DMS153 treated with DMSO at 0.1 percent for 48 hours (cell line): ENCODE data around the gene GRIP1.
"Not testable (repeated sequence)": the region's sequence is repeated elsewhere in the genome, so short reads cannot be mapped to it uniquely, and the experiment has no call there.

Source experiments
- DNase-seq: peaks from one replicate; lab custom pipeline; 2025; ENCODE audit not compliant: unreplicated experiment; lab: John Stamatoyannopoulos, UW

Gene GRIP1

DNA sequence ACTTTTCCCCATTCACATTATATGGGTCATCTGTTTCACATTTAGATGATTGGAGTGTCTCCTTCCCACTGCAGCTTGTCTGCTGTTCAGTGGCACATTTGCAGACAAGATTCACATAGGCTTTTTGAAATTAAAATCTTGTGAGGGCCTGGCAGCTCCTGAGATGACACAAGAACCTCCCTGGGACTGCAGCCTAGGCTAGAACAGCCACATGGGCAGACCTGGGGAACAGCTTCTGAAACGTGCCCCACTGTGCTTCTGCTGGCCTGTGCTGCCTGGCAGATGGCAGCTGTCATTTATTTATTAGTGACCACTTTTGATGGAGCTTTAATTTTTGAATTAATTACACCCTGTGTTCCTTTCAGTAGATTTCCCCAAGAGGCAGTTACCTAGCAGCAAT lies 137.4 kb downstream of the GRIP1 start:
- DNase-seq = no peak

- DNase-seq = no peak
These were observed 139.4 kb downstream of the GRIP1 start for GRCh38 chr12:66539431-66539830.

DNA sequence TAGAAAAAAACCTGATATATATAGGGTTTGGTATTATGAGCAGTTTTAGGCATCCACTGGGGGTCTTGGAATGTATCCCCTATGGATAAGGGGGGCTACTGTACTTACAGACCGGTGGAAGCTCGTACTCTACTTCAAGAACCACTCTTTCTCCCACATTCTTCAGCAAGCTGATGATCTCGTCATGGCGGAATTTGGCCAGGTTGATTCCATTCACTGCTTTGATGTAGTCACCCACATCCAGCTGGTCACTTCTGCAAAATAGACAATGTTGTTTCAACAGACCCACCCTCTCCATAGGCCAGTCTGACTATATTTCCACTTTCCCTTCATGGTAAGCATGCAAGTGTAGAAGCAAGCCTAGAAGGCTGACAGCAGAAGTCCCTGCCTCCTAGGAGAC lies 139.9 kb downstream of the GRIP1 start:
- no peak for DNase-seq

DNA sequence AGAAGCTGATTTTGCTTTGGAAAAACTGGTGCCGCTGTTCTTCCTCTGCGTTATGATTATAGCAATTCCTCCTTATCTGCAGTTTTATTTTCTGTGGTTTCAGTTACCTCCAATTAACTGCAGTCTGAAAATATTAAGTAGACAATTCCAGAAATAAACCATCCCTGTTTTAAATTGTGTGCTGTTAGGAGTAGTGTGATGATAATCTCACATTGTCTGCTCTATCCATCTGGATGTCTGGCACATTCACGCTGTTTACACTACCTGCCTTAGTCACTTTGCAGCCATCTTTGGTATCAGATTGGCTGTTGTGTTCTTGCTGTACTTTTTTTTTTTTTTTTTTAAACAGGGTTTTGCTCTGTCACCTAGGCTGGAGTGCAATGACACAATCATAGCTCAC lies 141.0 kb downstream of the GRIP1 start:
- no peak for DNase-seq

DNA sequence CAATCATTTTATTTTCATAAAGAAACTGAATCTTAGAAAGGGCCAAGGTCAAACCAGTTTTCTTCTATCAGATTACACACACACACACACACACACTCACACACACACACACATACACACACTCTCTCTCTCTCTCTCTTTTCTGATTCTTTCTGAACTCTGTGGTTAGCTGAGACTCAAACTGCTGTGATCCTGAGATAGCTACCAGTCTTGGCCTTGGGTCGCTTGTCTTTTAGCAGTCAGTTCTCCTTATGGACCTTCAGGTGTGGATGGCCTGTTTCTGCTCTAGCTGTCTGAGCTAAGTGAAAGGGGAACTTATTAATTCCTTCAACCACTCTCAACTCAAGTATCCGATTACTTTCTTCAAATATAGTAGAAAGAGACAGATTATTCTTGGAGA lies 145.1 kb downstream of the GRIP1 start:
- no peak for DNase-seq

GRCh38 chr12:66531766-66532165 lies 147.1 kb downstream of the GRIP1 start:
- DNase-seq = no peak

DNA sequence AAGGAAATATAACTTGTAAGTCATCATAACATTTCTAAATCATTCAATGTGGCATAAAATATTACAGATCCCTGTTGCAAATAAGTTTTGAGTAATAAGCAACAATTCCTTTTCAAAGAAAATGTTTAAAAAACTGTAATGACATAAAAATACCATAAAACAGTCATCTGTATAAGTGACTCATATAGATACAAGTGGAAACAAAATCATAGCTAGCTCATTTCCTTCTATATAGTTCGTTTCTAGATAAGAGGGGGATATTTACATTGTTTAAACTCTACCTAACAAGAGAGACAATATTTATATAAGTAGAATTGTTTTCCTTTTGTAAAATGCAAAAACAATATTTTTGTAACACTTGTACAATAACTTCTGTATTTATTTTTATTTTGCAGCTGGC lies 148.9 kb downstream of the GRIP1 start:
- no peak for DNase-seq

- no peak for DNase-seq
These were observed 162.3 kb downstream of the GRIP1 start for GRCh38 chr12:66516561-66516960.

DNA sequence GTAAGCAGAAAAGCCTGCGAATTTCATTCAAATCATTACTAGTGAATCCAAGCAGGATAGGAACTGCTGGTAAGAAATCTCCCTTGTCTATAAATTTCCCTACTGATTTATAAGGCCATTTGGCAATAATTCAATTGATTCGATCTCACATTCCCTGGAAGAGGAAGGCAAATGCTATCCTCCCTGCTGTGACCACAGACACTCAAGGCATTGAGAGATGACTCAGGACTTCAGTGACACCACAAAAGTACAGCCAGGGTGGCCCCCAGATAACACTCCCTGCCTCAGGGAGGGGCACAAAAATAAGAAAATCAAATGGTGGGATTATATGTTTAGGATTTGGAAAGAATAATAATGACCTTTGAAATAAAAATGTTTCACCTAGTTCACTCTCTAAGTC lies 162.7 kb downstream of the GRIP1 start:
- DNase-seq = no peak

- no peak for DNase-seq
These were observed 164.3 kb downstream of the GRIP1 start for GRCh38 chr12:66514581-66514980.

- no peak for DNase-seq
These were observed 170.9 kb downstream of the GRIP1 start for GRCh38 chr12:66508025-66508424.

- DNase-seq = no peak
These were observed 175.1 kb downstream of the GRIP1 start for GRCh38 chr12:66503746-66504145.

DNA sequence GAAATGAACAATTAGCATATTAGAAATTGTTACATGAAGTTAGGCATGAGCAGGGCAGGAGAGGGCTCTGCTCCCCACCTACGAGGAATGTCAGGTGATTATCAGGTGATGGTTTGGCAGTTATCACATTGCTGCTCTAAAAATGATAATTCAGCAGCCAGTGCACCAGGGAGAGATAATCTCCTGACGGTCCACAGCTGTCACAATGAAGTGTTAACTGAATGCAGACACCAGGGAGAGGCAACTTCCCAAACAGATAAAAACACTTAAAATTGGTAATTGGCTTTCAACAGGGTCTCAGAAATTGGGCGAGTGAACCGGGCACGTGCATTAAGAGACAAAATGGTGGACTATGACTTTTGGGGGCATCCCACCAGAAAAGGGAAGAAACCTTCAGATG lies 176.0 kb downstream of the GRIP1 start:
- no peak for DNase-seq

DNA sequence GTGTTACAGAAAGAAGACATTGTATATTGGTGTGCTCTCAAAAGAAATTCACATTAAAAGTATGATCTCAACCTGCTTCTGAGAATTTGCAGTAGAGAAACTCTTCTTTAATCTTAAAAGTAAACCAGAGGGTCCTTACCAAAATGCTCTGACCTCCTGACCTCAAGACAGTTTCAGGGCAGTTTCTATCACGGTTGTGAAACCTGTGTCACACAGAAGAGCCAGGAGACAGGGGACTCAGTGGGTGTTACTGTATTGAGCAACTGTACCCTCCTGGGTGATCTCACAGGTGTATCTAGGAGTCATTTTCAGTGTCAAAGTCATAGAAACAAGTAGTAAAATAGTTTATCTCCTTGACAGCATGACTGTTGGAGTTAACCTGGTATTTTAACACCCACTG lies 178.0 kb downstream of the GRIP1 start:
- no peak for DNase-seq

GRCh38 chr12:66500091-66500490 lies 178.8 kb downstream of the GRIP1 start:
- no peak for DNase-seq

DNA sequence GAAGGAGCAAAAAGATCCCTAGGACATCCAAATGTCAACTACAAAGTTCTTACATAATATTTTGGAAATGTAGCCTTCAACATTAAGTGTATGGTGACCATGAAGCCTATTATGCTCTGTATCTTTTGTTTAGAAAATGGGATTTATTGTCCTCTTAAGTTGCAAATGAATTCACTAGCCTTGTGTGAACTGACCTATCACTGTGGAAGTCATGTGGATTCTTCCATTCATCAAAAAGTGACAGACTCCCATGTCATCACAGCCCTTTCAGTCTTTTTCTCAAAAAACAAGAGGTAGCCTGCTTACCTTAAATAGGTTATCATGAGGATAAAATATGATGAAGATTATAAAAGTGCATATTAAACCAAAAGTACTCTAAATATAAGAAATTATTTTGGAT lies 179.9 kb downstream of the GRIP1 start:
- no peak for DNase-seq

- DNase-seq = not testable (repeated sequence)
These were observed 180.8 kb downstream of the GRIP1 start for GRCh38 chr12:66498059-66498458.

DNA sequence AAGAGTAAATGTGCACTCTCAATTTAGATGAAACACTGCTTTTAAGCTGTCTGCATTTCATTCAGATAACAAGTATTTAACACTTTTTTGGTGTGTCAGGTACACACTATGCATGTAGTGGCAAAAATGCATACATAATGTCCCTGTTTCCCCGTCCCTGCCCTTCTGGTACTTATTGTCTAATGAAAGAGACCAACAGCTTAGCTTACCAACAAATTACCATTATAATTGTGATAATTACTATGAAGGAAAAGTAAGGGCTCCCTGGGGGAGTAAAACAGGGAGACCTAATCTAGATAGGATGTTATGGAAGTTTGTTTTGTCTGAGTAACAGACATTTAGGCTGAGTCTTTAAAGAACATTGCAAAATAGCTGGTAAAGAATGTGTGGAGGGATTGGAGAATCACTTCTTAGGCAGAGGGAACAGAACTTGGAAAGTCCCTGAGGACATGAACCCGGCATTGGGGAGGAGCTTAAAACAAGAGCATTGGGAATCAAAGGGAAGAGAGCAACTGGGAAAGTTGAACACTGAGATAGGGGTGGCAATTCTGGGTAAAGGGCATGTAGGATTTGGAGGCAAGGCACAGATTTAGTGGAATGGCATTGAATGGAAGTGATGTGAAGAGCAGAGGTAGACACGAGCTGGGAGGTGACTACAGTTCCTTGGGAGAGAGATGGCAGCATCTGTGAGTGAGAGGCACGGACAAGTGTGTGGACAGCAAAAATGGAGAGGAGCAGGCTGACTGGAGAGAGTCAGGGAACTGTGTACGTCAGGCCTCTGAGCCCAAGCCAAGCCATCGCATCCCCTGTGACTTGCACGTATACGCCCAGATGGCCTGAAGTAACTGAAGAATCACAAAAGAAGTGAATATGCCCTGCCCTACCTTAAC lies 181.6 kb downstream of the GRIP1 start:
- DNase-seq = no peak

- DNase-seq = no peak
These were observed 182.3 kb downstream of the GRIP1 start for GRCh38 chr12:66496595-66496994.

DNA sequence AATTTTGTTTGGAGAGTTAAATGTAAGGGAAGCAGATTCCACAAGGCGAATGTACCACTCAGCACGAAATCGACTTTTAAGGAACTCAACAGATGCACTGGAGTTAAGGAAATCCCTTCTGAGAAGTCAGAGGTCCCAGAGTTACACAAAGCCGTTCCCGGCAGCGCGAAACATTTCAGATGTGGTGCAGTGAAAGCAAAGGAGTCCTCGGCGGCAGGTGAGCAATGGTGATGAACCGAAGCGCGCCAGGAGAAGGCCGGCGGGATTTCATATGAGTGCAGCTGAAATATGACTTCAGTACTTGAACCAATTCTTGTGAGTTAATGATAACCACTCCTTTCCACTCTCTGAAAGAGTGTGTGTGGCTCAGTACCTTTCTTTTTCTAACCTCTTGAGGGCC lies 183.2 kb downstream of the GRIP1 start:
- no peak for DNase-seq

GRCh38 chr12:66493819-66494218 lies 185.1 kb downstream of the GRIP1 start:
- DNase-seq = no peak

- no peak for DNase-seq
These were observed 187.0 kb downstream of the GRIP1 start for GRCh38 chr12:66491853-66492252.
